Prostate gland (tissue), 2 donors: ENCODE measurements around the gene HOXA3. TPM values are rescaled to one million over a fixed set of nuclear protein-coding genes. Genes with fewer than 3 reads are reported as not detected.

Source experiments
- DNase-seq: peaks from one replicate; pipeline ENCODE4 v3.0.0-alpha.2; 2019; ENCODE audit warnings: low spot score
- H3K27ac ChIP-seq, 2 donors: fragments of 200-600 bp; sonication (generic); 2 replicates each; pipeline ENCODE4 v1.5.1; 2017 to 2019
- H3K27me3 ChIP-seq: fragments of 200-600 bp; sonication (generic); replicated peaks from 2 replicates; pipeline ENCODE4 v1.5.1; 2019; ENCODE audit not compliant: insufficient read depth
- H3K36me3 ChIP-seq, 2 donors: fragments of 200-600 bp; sonication (generic); 1 replicate in 1 of 2; 2 replicates in 1 of 2; pipeline versions ENCODE4 v1.5.1 to v1.8.1; 2017 to 2019
- H3K4me1 ChIP-seq: fragments of 200-600 bp; sonication (generic); replicated peaks from 2 replicates; pipeline ENCODE4 v1.5.1; 2019
- H3K4me3 ChIP-seq, 2 donors: fragments of 200-600 bp; sonication (generic); 2 replicates each; pipeline ENCODE4 v1.5.1; 2017 to 2019
- H3K9me3 ChIP-seq: fragments of 200-600 bp; sonication (generic); 2 replicates; pipeline ENCODE4 v1.5.1; 2017
- POLR2A ChIP-seq: fragments of 450-650 bp; IDR thresholded peaks from one replicate; pipeline ENCODE4 v1.6.1; 2016; ENCODE audit warnings: antibody characterized with exemption, mild to moderate bottlenecking
- POLR2AphosphoS5 ChIP-seq: sonication (generic); formaldehyde crosslinking; IDR thresholded peaks from one replicate; pipeline ENCODE4 v1.6.1; 2017; ENCODE audit warnings: antibody characterized with exemption
- WGBS: methylation state at CpG from one replicate; pipeline ENCODE4 v1.1.5; 2018; 5-methylcytosine and 5-hydroxymethylcytosine counted together
- intact Hi-C: fragments of 100-400 bp; cut with DNase I; formaldehyde crosslinking; loops from one replicate; pipeline ENCODE4 v1.14.2; 2022
- total RNA-seq, 2 donors: library from RNA; depleted of rRNA; stranded (reverse); fragments of >200 nt; gene quantifications; one replicate each; pipeline ENCODE4 v1.1.0, GENCODE V29; 2016
- TF ChIP-seq, protein P1 (sequence below), 4 experiments: fragments of 200-600 bp in 2 of 4; fragments of 450-650 bp in 2 of 4; sonication (generic) in 2 of 4; IDR thresholded peaks; 1 replicate in 3 of 4; 2 replicates in 1 of 4; pipeline ENCODE4 v1.5.1; 2016 to 2019; ENCODE audit warnings: antibody characterized with exemption in 4 of 4, mild to moderate bottlenecking in 2 of 4, moderate library complexity in 2 of 4

HOXA3 gene
- total RNA-seq, 2 donors from 2014 or later = 2.8 to 3.1 TPM

DNA sequence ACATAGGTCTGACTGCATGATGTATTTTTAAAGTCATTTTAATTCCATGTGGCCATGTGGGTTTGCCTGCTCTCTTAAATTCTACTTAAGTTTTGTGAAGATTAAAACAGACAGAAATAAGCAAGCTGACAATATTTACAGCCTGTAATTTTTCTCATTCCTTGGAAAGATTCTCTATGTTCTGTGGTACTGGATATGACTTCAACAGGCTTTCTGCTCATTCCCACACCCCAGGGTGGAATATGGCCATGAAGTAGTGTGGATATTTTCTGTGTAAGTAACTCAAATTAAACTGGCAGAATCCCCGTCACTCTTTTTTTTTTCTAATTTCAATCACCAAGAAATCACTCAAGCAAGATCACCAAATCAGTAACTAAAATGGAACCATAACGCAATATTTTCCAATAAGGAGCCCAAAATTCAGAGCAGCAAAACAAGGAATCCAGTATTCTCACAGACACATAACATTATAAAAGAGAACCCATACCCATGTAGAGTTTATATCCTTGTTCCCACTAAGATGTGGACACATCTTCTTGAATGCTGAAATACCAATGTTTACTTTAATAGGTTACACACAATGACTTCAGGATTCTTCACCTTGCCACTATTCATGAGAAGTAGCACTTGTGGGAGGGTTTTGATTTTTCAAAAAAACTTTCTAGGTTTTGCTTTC, 14.6 kb downstream of the HOXA3 start:
- H3K27ac ChIP-seq = peak overlapping the region in 1 of 2 donors; percentile 34
- no peak overlapping the region for H3K4me3 ChIP-seq
- DNase-seq = no peak
- H3K9me3 ChIP-seq = no peaks in the 10 kb centered on the region
- TF ChIP-seq POLR2A (no peak), POLR2AphosphoS5 (no peak)
- no peaks in the 10 kb centered on the region for H3K27me3 ChIP-seq
- H3K4me1 ChIP-seq = no peaks in the 10 kb centered on the region
- no peaks in the 10 kb centered on the region for H3K36me3 ChIP-seq
- intact Hi-C loops = no loop called here
- WGBS = 90% methylated on average over 2 of the region's 2 CpGs

DNA sequence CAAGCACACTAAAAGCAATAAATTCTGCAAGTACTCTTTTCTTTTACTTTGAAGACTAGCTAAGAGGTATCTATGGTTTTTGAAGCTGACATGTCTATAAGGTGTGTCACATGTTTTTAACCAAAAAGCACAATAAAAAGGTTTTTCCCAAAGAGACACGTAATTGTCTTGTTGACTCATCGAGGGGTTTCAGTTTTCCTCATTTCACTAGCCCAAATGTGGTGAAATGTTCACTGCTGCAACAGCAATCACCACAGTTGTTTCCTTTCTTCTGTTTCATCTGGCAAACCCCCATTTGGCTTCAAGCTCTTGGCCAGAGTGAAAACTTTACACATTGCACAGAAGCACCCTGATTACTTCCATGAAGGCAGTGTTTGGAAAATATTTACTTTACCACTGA, 18.0 kb downstream of the HOXA3 start:
- Histone ChIP-seq H3K4me3 (no peak overlapping the region), H3K27ac (no peak overlapping the region), H3K4me1 (peaks cover 5% of the 10 kb centered on the region), H3K27me3 (no peaks in the 10 kb centered on the region), H3K9me3 (no peaks in the 10 kb centered on the region), H3K36me3 (no peaks in the 10 kb centered on the region)
- WGBS = 22% methylated on average over 2 of the region's 2 CpGs
- DNase-seq = no peak
- intact Hi-C loops = loop anchor here (5.0 kb wide), 1 partner anchor 272 kb away; the partner anchor contains the start of gene SKAP2
- TF ChIP-seq, protein P1, sequence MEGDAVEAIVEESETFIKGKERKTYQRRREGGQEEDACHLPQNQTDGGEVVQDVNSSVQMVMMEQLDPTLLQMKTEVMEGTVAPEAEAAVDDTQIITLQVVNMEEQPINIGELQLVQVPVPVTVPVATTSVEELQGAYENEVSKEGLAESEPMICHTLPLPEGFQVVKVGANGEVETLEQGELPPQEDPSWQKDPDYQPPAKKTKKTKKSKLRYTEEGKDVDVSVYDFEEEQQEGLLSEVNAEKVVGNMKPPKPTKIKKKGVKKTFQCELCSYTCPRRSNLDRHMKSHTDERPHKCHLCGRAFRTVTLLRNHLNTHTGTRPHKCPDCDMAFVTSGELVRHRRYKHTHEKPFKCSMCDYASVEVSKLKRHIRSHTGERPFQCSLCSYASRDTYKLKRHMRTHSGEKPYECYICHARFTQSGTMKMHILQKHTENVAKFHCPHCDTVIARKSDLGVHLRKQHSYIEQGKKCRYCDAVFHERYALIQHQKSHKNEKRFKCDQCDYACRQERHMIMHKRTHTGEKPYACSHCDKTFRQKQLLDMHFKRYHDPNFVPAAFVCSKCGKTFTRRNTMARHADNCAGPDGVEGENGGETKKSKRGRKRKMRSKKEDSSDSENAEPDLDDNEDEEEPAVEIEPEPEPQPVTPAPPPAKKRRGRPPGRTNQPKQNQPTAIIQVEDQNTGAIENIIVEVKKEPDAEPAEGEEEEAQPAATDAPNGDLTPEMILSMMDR (IDR thresholded peaks at IDR 0.05) = no peak
- peak; percentile 52 for TF ChIP-seq POLR2AphosphoS5

DNA sequence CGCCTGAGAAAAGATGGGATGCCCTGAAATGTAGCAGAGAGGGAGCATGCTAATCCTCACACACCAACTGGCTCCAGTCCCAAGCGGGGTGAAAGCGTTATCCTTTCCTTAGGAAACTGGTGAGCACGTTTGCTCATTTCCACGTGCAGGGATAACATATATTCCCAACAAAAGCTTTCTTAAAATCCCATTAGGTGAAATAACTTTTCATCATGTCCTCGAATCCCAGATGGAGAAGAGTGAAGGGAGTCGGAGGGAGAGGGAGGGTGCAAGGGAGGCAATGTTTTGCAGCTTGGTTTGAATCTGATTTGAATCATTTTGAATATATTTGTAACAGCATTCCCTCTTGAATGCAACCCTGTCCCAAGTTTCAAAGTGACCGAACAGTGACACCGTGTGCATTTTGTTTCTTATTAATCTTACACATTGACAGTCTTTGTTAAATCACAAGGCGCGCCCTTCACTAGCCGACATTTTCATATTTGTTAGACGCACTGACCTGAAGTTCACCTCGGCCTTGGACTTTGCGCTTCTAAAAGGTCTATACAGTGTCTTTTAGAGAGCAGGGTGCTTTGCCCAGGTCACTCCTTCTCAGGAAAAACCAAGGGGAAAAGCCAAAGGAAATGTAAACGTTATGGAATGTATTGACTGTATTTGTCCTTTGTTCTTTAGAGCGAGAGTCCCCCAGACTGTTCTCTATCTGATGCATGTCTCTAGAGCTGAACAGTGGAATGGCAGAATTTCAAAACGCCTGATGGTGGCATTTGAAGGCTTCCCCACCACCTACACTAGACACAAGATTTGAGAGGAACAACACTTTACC, 18.8 kb downstream of the HOXA3 start:
- H3K27me3 ChIP-seq = no peaks in the 10 kb centered on the region
- no peak for TF ChIP-seq POLR2A
- TF ChIP-seq, protein P1 (IDR thresholded peaks at IDR 0.05) = no peak
- no peak for TF ChIP-seq POLR2AphosphoS5
- H3K4me1 ChIP-seq = peaks cover 6% of the 10 kb centered on the region
- intact Hi-C loops = loop anchor here (5.0 kb wide), 1 partner anchor 271 kb away; the partner anchor contains the start of gene SKAP2
- no peak overlapping the region for H3K4me3 ChIP-seq
- WGBS = 86% methylated on average over 18 of the region's 18 CpGs
- no peaks in the 10 kb centered on the region for H3K9me3 ChIP-seq
- DNase-seq = no peak
- no peaks in the 10 kb centered on the region for H3K36me3 ChIP-seq
- H3K27ac ChIP-seq = no peak overlapping the region

DNA sequence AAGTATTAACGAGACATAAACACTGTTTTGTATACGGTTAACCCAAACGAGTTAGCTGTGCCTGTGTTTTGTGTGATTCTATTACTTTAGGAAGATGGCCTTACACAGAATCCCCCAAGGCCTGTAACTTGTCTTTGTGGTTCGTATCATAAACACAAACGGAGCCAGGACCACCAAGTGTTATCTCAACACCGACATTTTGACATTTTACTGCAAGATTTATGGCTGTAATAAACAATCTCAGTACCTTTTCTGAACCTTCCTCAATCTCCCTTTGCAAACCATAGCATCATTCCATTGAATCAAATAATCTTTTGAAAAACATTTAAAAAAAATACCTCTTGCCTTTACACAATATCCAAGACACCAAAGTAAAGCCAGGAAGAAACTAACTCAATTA, 19.4 kb downstream of the HOXA3 start:
- intact Hi-C loops = loop anchor here (5.0 kb wide), 1 partner anchor 271 kb away; the partner anchor contains the start of gene SKAP2
- no peaks in the 10 kb centered on the region for H3K36me3 ChIP-seq
- H3K4me3 ChIP-seq = no peak overlapping the region
- peaks cover 6% of the 10 kb centered on the region for H3K4me1 ChIP-seq
- DNase-seq = no peak
- H3K9me3 ChIP-seq = no peaks in the 10 kb centered on the region
- H3K27me3 ChIP-seq = no peaks in the 10 kb centered on the region
- 74% methylated on average over 6 of the region's 6 CpGs for WGBS
- no peak for TF ChIP-seq POLR2A
- TF ChIP-seq, protein P1 (IDR thresholded peaks at IDR 0.05) = no peak
- no peak for TF ChIP-seq POLR2AphosphoS5
- H3K27ac ChIP-seq = no peak overlapping the region

- WGBS = 90% methylated on average over 2 of the region's 2 CpGs
- no peak overlapping the region for H3K27ac ChIP-seq
- peaks cover 6% of the 10 kb centered on the region for H3K4me1 ChIP-seq
These were observed 20.2 kb downstream of the HOXA3 start for GRCh38 chr7:27132214-27132613.

More at GRCh38 chr7:27132214-27132613, 20.2 kb downstream of the HOXA3 start:
- TF ChIP-seq POLR2A = no peak
- TF ChIP-seq, protein P1 (IDR thresholded peaks at IDR 0.05) = no peak
- no peak for TF ChIP-seq POLR2AphosphoS5
- no peak for DNase-seq
- Histone ChIP-seq H3K27me3 (no peaks in the 10 kb centered on the region), H3K9me3 (no peaks in the 10 kb centered on the region), H3K4me3 (no peak overlapping the region), H3K36me3 (no peaks in the 10 kb centered on the region)
- intact Hi-C loops = loop anchor here (5.0 kb wide), 1 partner anchor 270 kb away; the partner anchor contains the start of gene SKAP2
